ENCODE results near the gene RANBP10.

The RANBP10 gene

GRCh38 chr16:67673712-67674580, 132.4 kb downstream of the RANBP10 start:
- DNase-seq, result no peak

Measured in retina (tissue), 1 donor.